T47D (cell line): ENCODE data around the gene CADM2.

Experiments used
- DNase-seq, 2 experiments: peaks; one replicate each; pipeline versions ENCODE4 v3.0.0 to v3.0.0-alpha.2; 2011 to 2012; ENCODE audit warnings: low read depth in 1 of 2, low spot score in 1 of 2
- JUND ChIP-seq: IDR thresholded peaks from 2 replicates; pipeline ENCODE4 v1.6.1; 2012; ENCODE audit warnings: low read depth
- in situ Hi-C: cut with HindIII; loops from 2 replicates; pipeline ENCODE4 v1.10.0; 2016; ENCODE audit warnings: low sequenced_read_pairs, low pct_unique_long_range_greater_than_20kb

The CADM2 gene

GRCh38 chr3:85790445-85791030 lies 831.7 kb downstream of the CADM2 start:
- in situ Hi-C loops, result no loop called here
- no peak for TF ChIP-seq JUND
- DNase-seq, result no peak

- in situ Hi-C loops, result no loop called here
- TF ChIP-seq JUND, result no peak
Measured at GRCh38 chr3:85796140-85796539, 837.4 kb downstream of the CADM2 start.

GRCh38 chr3:85800676-85801075 lies 841.9 kb downstream of the CADM2 start:
- TF ChIP-seq JUND, result no peak
- in situ Hi-C loops, result no loop called here
- DNase-seq, result no peak

More at GRCh38 chr3:85796140-85796539, 837.4 kb downstream of the CADM2 start:
- DNase-seq, result no peak

- in situ Hi-C loops, result no loop called here
- DNase-seq, result peak in 1 of 2 experiments; percentile 59
- TF ChIP-seq JUND, result no peak
Measured at GRCh38 chr3:85801955-85802354, 843.2 kb downstream of the CADM2 start.

GRCh38 chr3:85808755-85809154 lies 850.0 kb downstream of the CADM2 start:
- in situ Hi-C loops, result no loop called here
- no peak for TF ChIP-seq JUND
- DNase-seq, result no peak

GRCh38 chr3:85821130-85821756 lies 862.5 kb downstream of the CADM2 start:
- no peak for TF ChIP-seq JUND
- DNase-seq, result peak; percentile 0 to 65
- in situ Hi-C loops, result no loop called here

GRCh38 chr3:85835857-85836440 lies 877.2 kb downstream of the CADM2 start:
- in situ Hi-C loops, result no loop called here
- DNase-seq, result no peak
- TF ChIP-seq JUND, result no peak

- in situ Hi-C loops, result no loop called here
- DNase-seq, result no peak
- no peak for TF ChIP-seq JUND
Measured at GRCh38 chr3:85837402-85837801, 878.6 kb downstream of the CADM2 start.

GRCh38 chr3:85838921-85839320 lies 880.1 kb downstream of the CADM2 start:
- no peak for DNase-seq
- in situ Hi-C loops, result no loop called here
- no peak for TF ChIP-seq JUND

- in situ Hi-C loops, result no loop called here
- DNase-seq, result no peak
- TF ChIP-seq JUND, result no peak
Measured at GRCh38 chr3:85842081-85842480, 883.3 kb downstream of the CADM2 start.

GRCh38 chr3:85846940-85847339 lies 888.2 kb downstream of the CADM2 start:
- DNase-seq, result peak in 1 of 2 experiments; percentile 5
- in situ Hi-C loops, result no loop called here
- no peak for TF ChIP-seq JUND

GRCh38 chr3:85851071-85851470 lies 892.3 kb downstream of the CADM2 start:
- DNase-seq, result no peak
- in situ Hi-C loops, result no loop called here
- no peak for TF ChIP-seq JUND

GRCh38 chr3:85853805-85854204 lies 895.0 kb downstream of the CADM2 start:
- in situ Hi-C loops, result no loop called here
- DNase-seq, result no peak
- no peak for TF ChIP-seq JUND
